Stimulated activated CD8-positive, alpha-beta memory T cell treated with anti-CD3 and anti-CD28 coated beads, Interleukin-2, amount 100 ng/mL, for 1 hour (primary cell): ENCODE results near the gene RNF121.

ENCODE experiments used
- DNase-seq, 2 donors: peaks; one replicate each; pipeline ENCODE4 v3.0.0-alpha.2; 2020; ENCODE audit warnings: low read depth in 2 of 2

Gene RNF121

GRCh38 chr11:72005347-72006260 is 76.8 kb downstream of the RNF121 start:
- DNase-seq = no peak

- DNase-seq = no peak
These were observed 77.7 kb downstream of the RNF121 start for GRCh38 chr11:72006309-72007088.

GRCh38 chr11:72007089-72007476 is 78.2 kb downstream of the RNF121 start:
- DNase-seq = no peak

- no peak for DNase-seq
These were observed 78.7 kb downstream of the RNF121 start for GRCh38 chr11:72007587-72007986.

GRCh38 chr11:72008728-72009127 is 79.9 kb downstream of the RNF121 start:
- DNase-seq = no peak

- DNase-seq = no peak
These were observed 80.3 kb downstream of the RNF121 start for GRCh38 chr11:72009156-72009555.

GRCh38 chr11:72010529-72011233 is 81.8 kb downstream of the RNF121 start:
- no peak for DNase-seq

GRCh38 chr11:72012091-72012630 is 83.3 kb downstream of the RNF121 start:
- no peak for DNase-seq

GRCh38 chr11:72012897-72013721 is 84.3 kb downstream of the RNF121 start:
- DNase-seq = no peak

- DNase-seq = no peak
These were observed 85.2 kb downstream of the RNF121 start for GRCh38 chr11:72013765-72014711.

- DNase-seq = no peak
These were observed 86.0 kb downstream of the RNF121 start for GRCh38 chr11:72014761-72015320.

- no peak for DNase-seq
These were observed 86.7 kb downstream of the RNF121 start for GRCh38 chr11:72015511-72016061.

GRCh38 chr11:72018171-72018570 is 89.3 kb downstream of the RNF121 start:
- no peak for DNase-seq

GRCh38 chr11:72023335-72023734 is 94.5 kb downstream of the RNF121 start:
- no peak for DNase-seq

GRCh38 chr11:72024069-72024754 is 95.4 kb downstream of the RNF121 start:
- DNase-seq = no peak

- no peak for DNase-seq
These were observed 97.2 kb downstream of the RNF121 start for GRCh38 chr11:72026090-72026489.

- no peak for DNase-seq
These were observed 101.7 kb downstream of the RNF121 start for GRCh38 chr11:72030472-72031045.

- no peak for DNase-seq
These were observed 107.8 kb downstream of the RNF121 start for GRCh38 chr11:72036687-72037086.
